ENCODE data around the gene MT1G. TPM values are rescaled to one million over a fixed set of nuclear protein-coding genes. Genes with fewer than 3 reads are reported as not detected.
A peak's percentile ranks its signal among the peaks of the same experiment; 100 is the strongest.

MT1G gene
- total RNA-seq, 1 experiment from 2014 or later = 23.4 TPM

- H3K27ac Mint-ChIP-seq = no peak overlapping the region
- H3T11ph ChIP-seq (ENCODE audit: low read length) = no peak overlapping the region
- H2AFZ ChIP-seq (ENCODE audit: low read length) = no peak overlapping the region
- peaks cover 3 to 15% of the 10 kb centered on the region in 2 experiments; a peak in 3 of 5 replicates for H3K9me3 Mint-ChIP-seq
- H3K27ac ChIP-seq (ENCODE audit: insufficient read length, low read depth, low read length) = no peak overlapping the region
- H3K79me2 ChIP-seq (ENCODE audit: insufficient read depth, low read length) = no peaks in the 10 kb centered on the region
- no peak overlapping the region for H3K4me2 ChIP-seq (ENCODE audit: insufficient read depth, insufficient read length, low read length)
- H3K36me3 Mint-ChIP-seq (ENCODE audit: insufficient read depth in 1 of 3, low read depth in 3 of 3) = peaks cover 4 to 8% (median 5%) of the 10 kb centered on the region in 3 experiments; a peak in 6 of 7 replicates
- no peak overlapping the region for H3K14ac ChIP-seq (ENCODE audit: insufficient read depth, low read length)
- no peak overlapping the region for H3K56ac ChIP-seq (ENCODE audit: insufficient read length, low read depth, low read length)
- no CpG with 5 or more reads among the region's 7 CpGs for WGBS (ENCODE audit: extremely low coverage, insufficient read length, low lambda C conversion rate)
- H4K20me1 ChIP-seq (ENCODE audit: control insufficient read depth, insufficient read depth, insufficient read length) = no peaks in the 10 kb centered on the region
- no peak overlapping the region for H2BK5ac ChIP-seq (ENCODE audit: insufficient read length, low read length)
- no peaks in the 10 kb centered on the region for H3K79me1 ChIP-seq (ENCODE audit: insufficient read depth, low read depth, low read length, poor library complexity, severe bottlenecking)
- H4K91ac ChIP-seq (ENCODE audit: insufficient read length, low read depth, low read length) = no peak overlapping the region
- H2AK5ac ChIP-seq (ENCODE audit: insufficient read length, low read length) = no peak overlapping the region
- no peak overlapping the region for H2BK12ac ChIP-seq (ENCODE audit: insufficient read length, low read depth, low read length)
- TF ChIP-seq, protein P1, sequence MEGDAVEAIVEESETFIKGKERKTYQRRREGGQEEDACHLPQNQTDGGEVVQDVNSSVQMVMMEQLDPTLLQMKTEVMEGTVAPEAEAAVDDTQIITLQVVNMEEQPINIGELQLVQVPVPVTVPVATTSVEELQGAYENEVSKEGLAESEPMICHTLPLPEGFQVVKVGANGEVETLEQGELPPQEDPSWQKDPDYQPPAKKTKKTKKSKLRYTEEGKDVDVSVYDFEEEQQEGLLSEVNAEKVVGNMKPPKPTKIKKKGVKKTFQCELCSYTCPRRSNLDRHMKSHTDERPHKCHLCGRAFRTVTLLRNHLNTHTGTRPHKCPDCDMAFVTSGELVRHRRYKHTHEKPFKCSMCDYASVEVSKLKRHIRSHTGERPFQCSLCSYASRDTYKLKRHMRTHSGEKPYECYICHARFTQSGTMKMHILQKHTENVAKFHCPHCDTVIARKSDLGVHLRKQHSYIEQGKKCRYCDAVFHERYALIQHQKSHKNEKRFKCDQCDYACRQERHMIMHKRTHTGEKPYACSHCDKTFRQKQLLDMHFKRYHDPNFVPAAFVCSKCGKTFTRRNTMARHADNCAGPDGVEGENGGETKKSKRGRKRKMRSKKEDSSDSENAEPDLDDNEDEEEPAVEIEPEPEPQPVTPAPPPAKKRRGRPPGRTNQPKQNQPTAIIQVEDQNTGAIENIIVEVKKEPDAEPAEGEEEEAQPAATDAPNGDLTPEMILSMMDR (conservative IDR thresholded peaks at IDR 0.05) = no peak
- peaks cover 34 to 40% of the 10 kb centered on the region in 2 experiments for H3K4me1 Mint-ChIP-seq
- no peak for DNase-seq
- H3K27me3 ChIP-seq (ENCODE audit: insufficient read depth, low read length) = peaks cover 65% of the 10 kb centered on the region
- no peak overlapping the region for H3K23ac ChIP-seq (ENCODE audit: insufficient read length, low read depth, low read length)
- H3K4me1 ChIP-seq (ENCODE audit: insufficient read depth, low read length) = no peaks in the 10 kb centered on the region; the same call in 1 of the 2 replicates
- H3K4me3 Mint-ChIP-seq = peak overlapping the region in 1 of 2 experiments; percentile 83; a peak in 1 of 5 replicates
- H3K9ac ChIP-seq (ENCODE audit: extremely low read depth, insufficient read length, low read length) = no peak overlapping the region
- peaks cover 9% of the 10 kb centered on the region for H3K23me2 ChIP-seq (ENCODE audit: insufficient read length, low read depth, low read length, poor library complexity, severe bottlenecking)
- H2BK20ac ChIP-seq (ENCODE audit: low read depth, low read length, poor library complexity, severe bottlenecking) = no peak overlapping the region
- no peak overlapping the region for H2BK15ac ChIP-seq (ENCODE audit: low read depth, low read length)
- H4K5ac ChIP-seq (ENCODE audit: insufficient read length, low read depth, low read length) = no peak overlapping the region
- H3K18ac ChIP-seq (ENCODE audit: insufficient read length, low read depth, low read length) = no peak overlapping the region
- H3K4ac ChIP-seq (ENCODE audit: low read depth, low read length) = no peak overlapping the region
- H3K9me3 ChIP-seq (ENCODE audit: control insufficient read depth, low read depth, low read length) = peaks cover 6% of the 10 kb centered on the region
- no peak overlapping the region for H2BK120ac ChIP-seq (ENCODE audit: low read depth, low read length, poor library complexity, severe bottlenecking)
- H4K8ac ChIP-seq (replicated peaks; ENCODE audit: insufficient read length, low read depth, low read length) = no peak overlapping the region
- peaks cover 94% of the 10 kb centered on the region for H3K27me3 Mint-ChIP-seq (ENCODE audit: low read depth)
Observed at GRCh38 chr16:56626685-56627084, 41.2 kb downstream of the MT1G start.

All from H9 (cell line).